GM19193 (cell line): ENCODE measurements around the gene COPZ2.

Experiments used
- POLR2A ChIP-seq: IDR thresholded peaks from 4 replicates; pipeline ENCODE4 v1.6.1; 2011; ENCODE audit not compliant: insufficient read depth, insufficient read length; ENCODE audit errors: extremely low read depth

The COPZ2 gene

DNA sequence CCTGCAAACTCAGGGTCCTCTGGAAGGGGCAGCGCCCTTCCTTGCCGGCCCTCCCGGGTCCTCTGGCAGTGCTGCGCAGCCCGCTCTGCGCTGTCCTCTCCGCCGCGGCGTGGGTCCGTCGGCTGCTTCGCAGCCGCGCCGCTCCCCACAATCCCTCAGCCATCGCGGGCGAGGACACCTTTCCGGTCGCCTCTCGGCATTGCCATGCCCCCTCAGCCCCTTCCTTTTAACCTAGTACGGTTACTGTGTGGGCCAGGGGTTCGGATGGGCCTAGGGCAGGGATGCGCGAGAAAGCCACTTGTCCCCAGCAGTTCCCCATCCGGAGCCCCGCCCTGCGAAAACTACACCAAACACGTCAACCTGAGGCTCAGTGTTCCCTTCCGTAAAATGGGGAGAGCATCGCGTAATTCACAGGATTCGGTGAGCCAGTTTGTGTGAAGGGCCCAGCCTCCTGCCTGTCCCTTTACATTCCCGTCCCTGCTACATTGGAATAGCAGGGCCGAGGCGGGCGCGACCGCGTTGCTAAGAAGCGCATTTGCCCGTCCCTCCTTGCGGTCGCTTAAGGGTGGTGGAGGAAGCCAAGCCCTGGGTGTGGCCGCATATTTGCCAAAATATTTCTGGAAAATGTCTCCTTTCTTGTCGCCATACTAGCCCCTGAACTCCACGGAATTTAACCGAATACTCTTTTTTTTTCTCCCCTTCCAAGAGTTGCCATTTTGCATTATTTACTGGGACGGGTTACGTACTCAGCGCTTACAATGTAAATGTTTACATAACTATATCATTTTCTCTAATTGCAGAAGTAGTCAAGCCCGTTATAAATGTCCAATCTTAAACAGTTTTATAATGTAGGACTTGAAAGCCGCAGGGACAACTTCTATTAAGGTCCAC, 13.2 kb downstream of the COPZ2 start:
- TF ChIP-seq POLR2A, result no peak

GRCh38 chr17:48023400-48024148, 14.0 kb downstream of the COPZ2 start:
- no peak for TF ChIP-seq POLR2A

- TF ChIP-seq POLR2A, result no peak
These were observed 14.7 kb downstream of the COPZ2 start for GRCh38 chr17:48022901-48023300.

DNA sequence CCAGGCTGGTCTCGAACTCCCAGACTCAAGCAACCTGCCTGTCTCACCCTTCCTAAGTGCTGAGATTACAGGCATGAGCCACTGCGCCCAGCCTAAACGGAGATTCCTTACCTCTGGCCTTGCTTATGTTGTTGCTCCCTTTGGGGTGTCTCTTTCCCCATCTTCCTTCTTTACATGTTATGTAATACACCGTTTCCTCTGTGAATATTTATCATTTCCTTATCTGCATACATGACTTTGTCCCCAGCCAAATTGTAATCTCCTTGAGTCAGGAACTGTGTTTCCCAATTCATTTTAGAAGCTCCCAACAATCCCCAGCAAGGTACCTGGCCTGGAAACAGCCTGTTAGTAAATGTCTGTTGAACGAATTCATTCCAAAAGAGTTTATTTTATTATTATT, 15.7 kb downstream of the COPZ2 start:
- no peak for TF ChIP-seq POLR2A

DNA sequence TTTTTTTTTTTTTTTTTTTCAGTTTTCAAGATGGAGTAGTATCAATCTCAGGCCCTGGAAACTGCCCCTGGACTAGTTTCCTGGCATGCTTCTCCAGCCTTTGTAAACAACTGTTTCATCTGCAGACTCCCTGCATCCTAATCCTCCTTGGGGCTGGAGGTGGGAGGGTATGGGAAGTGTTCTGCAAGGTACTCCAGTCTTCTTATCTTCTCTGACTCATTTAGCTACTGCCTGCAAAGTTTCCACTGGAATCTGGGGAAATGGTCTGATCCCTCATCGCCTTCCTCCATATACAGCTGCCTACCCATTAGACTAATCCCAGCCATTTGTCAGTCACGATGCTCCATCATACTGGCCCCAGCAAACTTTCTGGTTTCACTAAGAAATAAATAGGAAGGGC, 21.5 kb downstream of the COPZ2 start:
- no peak for TF ChIP-seq POLR2A

DNA sequence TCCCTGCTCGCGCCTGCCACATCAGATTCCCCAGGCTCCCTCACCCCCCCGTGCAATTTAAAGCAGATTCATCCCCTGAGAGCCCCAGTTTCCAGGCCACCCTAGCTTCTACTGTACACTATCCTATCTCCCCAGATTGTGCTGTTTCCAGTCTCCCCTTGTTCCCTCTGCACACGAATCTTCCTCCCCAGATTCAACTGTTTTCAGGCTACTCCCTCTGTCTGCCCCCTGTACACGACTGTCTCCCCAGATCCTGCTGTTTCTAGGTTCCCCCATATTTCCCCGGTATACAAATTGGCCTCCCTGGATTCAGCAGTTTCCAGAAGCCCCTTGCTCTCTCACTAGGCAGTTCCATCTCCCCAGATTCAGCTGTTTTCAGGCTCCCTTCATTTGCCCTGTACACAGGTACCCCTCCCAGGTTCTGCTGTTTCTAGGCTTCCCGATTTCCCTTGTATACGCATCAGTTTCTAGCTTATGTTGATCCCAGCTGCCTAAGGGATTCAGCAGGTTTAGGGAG, 22.9 kb downstream of the COPZ2 start:
- TF ChIP-seq POLR2A, result no peak

- TF ChIP-seq POLR2A, result no peak
These were observed 23.6 kb downstream of the COPZ2 start for GRCh38 chr17:48013876-48014594.

- TF ChIP-seq POLR2A, result no peak
These were observed 24.9 kb downstream of the COPZ2 start for GRCh38 chr17:48012654-48013053.

GRCh38 chr17:48012151-48012520, 25.5 kb downstream of the COPZ2 start:
- TF ChIP-seq POLR2A, result no peak

DNA sequence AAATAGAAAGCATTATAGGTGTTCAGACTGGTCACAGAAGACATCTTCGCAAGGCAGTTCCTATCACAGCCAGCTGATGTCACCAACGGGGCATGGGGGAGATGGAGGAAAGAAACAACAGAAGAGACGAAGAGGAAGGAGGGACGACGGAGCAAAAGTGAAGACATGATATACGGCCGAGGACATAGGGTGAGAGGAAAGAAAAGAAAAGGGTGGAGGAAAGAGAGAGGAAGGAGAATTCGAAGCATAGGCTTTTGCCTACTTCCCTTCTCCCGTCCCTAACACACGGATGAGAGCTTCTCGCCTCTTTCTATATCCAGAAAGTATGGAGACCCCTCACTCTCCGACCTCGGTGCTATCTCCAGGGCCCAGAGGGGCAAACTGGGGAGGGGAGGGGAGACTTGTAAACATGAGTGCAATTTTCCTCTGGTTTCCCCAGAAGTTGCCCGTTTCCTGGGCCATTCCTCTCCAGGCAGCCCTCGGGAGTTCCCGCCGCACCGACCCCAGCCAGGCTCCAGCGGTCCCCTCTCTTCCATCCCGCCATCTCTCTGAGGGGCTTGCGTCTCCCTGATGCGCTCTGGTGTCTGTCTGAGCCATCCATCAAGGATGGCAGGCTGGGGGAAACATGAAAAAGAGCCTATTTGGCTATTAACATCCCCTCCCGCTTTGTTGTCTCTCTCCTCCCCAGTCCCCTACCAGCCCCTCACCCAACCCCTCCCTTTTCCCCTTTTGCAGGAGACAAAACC, 26.0 kb downstream of the COPZ2 start:
- no peak for TF ChIP-seq POLR2A

DNA sequence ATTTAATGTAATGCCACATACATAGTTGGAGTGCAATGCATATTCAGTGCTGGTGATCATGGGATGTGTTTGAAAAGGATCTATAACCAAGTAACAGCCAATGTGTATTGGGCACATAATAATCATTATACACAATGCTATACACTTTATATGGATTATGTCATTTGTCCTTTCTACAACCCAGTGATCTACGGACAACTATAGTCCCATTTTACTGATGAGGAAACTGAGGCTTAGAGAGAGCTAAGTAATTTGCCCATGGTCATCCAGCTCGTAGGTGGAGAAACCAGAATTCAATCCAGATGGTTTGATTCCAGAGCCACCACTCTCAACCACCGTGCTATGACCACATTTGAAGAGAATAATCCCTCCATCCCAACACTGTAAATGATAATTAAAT, 27.4 kb downstream of the COPZ2 start:
- no peak for TF ChIP-seq POLR2A

- no peak for TF ChIP-seq POLR2A
These were observed 30.5 kb downstream of the COPZ2 start for GRCh38 chr17:48006936-48007709.

GRCh38 chr17:48004983-48005382, 32.6 kb downstream of the COPZ2 start:
- no peak for TF ChIP-seq POLR2A
